AG08396 (cell line): ENCODE measurements around the gene FAM131B.

Source experiments
- DNase-seq: peaks from one replicate; pipeline ENCODE4 v3.0.0; 2012; ENCODE audit warnings: low spot score, mixed read lengths

The FAM131B gene

GRCh38 chr7:143358626-143359025, 3.9 kb downstream of the FAM131B start:
- DNase-seq = no peak

GRCh38 chr7:143356414-143357050, 6.0 kb downstream of the FAM131B start:
- no peak for DNase-seq

GRCh38 chr7:143355450-143356385, 6.8 kb downstream of the FAM131B start:
- DNase-seq = no peak

GRCh38 chr7:143354965-143355364, 7.5 kb downstream of the FAM131B start:
- no peak for DNase-seq

- DNase-seq = no peak
Measured at GRCh38 chr7:143354376-143354775, 8.1 kb downstream of the FAM131B start.

- no peak for DNase-seq
Measured at GRCh38 chr7:143352531-143353002, 9.9 kb downstream of the FAM131B start.

- no peak for DNase-seq
Measured at GRCh38 chr7:143351574-143351973, 10.9 kb downstream of the FAM131B start.

GRCh38 chr7:143351060-143351459, 11.5 kb downstream of the FAM131B start:
- DNase-seq = no peak

- no peak for DNase-seq
Measured at GRCh38 chr7:143347950-143348349, 14.6 kb downstream of the FAM131B start.

- no peak for DNase-seq
Measured at GRCh38 chr7:143346018-143346417, 16.5 kb downstream of the FAM131B start.

GRCh38 chr7:143345428-143345900, 17.0 kb downstream of the FAM131B start:
- DNase-seq = peak; percentile 41

GRCh38 chr7:143343596-143343995, 18.9 kb downstream of the FAM131B start:
- no peak for DNase-seq

- DNase-seq = no peak
Measured at GRCh38 chr7:143341842-143342241, 20.7 kb downstream of the FAM131B start.

GRCh38 chr7:143337216-143337615, 25.3 kb downstream of the FAM131B start:
- DNase-seq = no peak

GRCh38 chr7:143334244-143334643, 28.3 kb downstream of the FAM131B start:
- DNase-seq = no peak

GRCh38 chr7:143331179-143331801, 31.2 kb downstream of the FAM131B start:
- DNase-seq = peak; percentile 91

- no peak for DNase-seq
Measured at GRCh38 chr7:143329471-143330170, 32.9 kb downstream of the FAM131B start.

- no peak for DNase-seq
Measured at GRCh38 chr7:143327903-143328302, 34.6 kb downstream of the FAM131B start.

- no peak for DNase-seq
Measured at GRCh38 chr7:143325240-143325639, 37.3 kb downstream of the FAM131B start.

GRCh38 chr7:143323653-143324052, 38.9 kb downstream of the FAM131B start:
- no peak for DNase-seq

GRCh38 chr7:143322760-143323633, 39.5 kb downstream of the FAM131B start:
- DNase-seq = no peak
